A549 (cell line): ENCODE measurements around the gene CSAD.

Experiments
- CEBPB ChIP-seq, 2 experiments: fragments of >200 bp in 1 of 2; sonication (Bioruptor Twin) in 1 of 2; formaldehyde crosslinking in 1 of 2; IDR thresholded peaks; 2 replicates each; pipeline ENCODE4 v1.6.1; 2012 to 2016
- CHD4 ChIP-seq: fragments of 200-600 bp; sonication (generic); IDR thresholded peaks from 2 replicates; pipeline ENCODE4 v1.6.1; 2016; ENCODE audit warnings: antibody characterized with exemption, mild to moderate bottlenecking, borderline replicate concordance
- MAX ChIP-seq: IDR thresholded peaks from 2 replicates; pipeline ENCODE4 v1.6.1; 2012
- POLR2A ChIP-seq: IDR thresholded peaks from 2 replicates; pipeline ENCODE4 v1.6.1; 2012; ENCODE audit warnings: mild to moderate bottlenecking, low read length
- RNF2 ChIP-seq: fragments of 200-600 bp; sonication (generic); IDR thresholded peaks from 2 replicates; pipeline ENCODE4 v1.6.1; 2016; ENCODE audit warnings: low read depth, mild to moderate bottlenecking, antibody characterized with exemption, moderate library complexity, borderline replicate concordance
- TF ChIP-seq, protein P1 (sequence below): fragments of >200 bp; sonication (Bioruptor Twin); formaldehyde crosslinking; IDR thresholded peaks from 3 replicates; pipeline ENCODE4 v1.5.1; 2016
- TF ChIP-seq, protein P2 (sequence below): fragments of 200-600 bp; sonication (generic); IDR thresholded peaks from 2 replicates; pipeline ENCODE4 v1.6.1; 2016; ENCODE audit warnings: antibody characterized with exemption, mild to moderate bottlenecking, moderate library complexity
- TF ChIP-seq, protein P3 (sequence below): fragments of 250-450 bp; sonication (Bioruptor Pico); IDR thresholded peaks from 2 replicates; pipeline ENCODE4 v1.5.0; 2021; ENCODE audit warnings: mild to moderate bottlenecking, moderate library complexity, borderline replicate concordance

DNA sequence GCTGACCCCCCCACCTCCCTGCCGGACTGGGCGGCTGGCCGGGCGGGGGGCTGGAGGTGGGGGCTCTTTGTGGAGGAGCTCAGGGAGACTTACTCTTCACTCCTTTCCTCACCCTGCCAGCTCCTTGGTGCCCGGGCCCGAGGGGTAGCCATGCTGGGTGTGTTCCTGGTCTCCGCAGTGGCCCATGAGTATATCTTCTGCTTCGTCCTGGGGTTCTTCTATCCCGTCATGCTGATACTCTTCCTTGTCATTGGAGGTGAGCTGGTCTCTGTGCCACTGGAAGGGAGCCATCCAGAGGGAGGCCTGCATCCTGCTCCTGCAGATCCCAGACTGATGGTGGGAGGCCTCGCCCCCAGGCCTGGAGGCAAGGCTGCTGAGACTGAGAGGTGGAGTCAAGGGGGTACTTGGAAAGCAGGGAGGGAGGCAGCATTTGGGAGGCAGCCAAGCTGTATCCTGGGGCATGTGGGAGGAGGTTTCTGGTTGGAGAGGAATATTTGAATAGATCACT, 57.7 kb downstream of the CSAD start:
- TF ChIP-seq, protein P1, sequence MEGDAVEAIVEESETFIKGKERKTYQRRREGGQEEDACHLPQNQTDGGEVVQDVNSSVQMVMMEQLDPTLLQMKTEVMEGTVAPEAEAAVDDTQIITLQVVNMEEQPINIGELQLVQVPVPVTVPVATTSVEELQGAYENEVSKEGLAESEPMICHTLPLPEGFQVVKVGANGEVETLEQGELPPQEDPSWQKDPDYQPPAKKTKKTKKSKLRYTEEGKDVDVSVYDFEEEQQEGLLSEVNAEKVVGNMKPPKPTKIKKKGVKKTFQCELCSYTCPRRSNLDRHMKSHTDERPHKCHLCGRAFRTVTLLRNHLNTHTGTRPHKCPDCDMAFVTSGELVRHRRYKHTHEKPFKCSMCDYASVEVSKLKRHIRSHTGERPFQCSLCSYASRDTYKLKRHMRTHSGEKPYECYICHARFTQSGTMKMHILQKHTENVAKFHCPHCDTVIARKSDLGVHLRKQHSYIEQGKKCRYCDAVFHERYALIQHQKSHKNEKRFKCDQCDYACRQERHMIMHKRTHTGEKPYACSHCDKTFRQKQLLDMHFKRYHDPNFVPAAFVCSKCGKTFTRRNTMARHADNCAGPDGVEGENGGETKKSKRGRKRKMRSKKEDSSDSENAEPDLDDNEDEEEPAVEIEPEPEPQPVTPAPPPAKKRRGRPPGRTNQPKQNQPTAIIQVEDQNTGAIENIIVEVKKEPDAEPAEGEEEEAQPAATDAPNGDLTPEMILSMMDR, result no peak
- no peak for TF ChIP-seq CEBPB (IDR thresholded peaks at IDR 0.05)
- no peak for TF ChIP-seq POLR2A
- no peak for TF ChIP-seq MAX
- no peak for TF ChIP-seq CHD4
- no peak for TF ChIP-seq RNF2
- TF ChIP-seq, protein P2, sequence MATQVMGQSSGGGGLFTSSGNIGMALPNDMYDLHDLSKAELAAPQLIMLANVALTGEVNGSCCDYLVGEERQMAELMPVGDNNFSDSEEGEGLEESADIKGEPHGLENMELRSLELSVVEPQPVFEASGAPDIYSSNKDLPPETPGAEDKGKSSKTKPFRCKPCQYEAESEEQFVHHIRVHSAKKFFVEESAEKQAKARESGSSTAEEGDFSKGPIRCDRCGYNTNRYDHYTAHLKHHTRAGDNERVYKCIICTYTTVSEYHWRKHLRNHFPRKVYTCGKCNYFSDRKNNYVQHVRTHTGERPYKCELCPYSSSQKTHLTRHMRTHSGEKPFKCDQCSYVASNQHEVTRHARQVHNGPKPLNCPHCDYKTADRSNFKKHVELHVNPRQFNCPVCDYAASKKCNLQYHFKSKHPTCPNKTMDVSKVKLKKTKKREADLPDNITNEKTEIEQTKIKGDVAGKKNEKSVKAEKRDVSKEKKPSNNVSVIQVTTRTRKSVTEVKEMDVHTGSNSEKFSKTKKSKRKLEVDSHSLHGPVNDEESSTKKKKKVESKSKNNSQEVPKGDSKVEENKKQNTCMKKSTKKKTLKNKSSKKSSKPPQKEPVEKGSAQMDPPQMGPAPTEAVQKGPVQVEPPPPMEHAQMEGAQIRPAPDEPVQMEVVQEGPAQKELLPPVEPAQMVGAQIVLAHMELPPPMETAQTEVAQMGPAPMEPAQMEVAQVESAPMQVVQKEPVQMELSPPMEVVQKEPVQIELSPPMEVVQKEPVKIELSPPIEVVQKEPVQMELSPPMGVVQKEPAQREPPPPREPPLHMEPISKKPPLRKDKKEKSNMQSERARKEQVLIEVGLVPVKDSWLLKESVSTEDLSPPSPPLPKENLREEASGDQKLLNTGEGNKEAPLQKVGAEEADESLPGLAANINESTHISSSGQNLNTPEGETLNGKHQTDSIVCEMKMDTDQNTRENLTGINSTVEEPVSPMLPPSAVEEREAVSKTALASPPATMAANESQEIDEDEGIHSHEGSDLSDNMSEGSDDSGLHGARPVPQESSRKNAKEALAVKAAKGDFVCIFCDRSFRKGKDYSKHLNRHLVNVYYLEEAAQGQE, result no peak
- TF ChIP-seq, protein P3, sequence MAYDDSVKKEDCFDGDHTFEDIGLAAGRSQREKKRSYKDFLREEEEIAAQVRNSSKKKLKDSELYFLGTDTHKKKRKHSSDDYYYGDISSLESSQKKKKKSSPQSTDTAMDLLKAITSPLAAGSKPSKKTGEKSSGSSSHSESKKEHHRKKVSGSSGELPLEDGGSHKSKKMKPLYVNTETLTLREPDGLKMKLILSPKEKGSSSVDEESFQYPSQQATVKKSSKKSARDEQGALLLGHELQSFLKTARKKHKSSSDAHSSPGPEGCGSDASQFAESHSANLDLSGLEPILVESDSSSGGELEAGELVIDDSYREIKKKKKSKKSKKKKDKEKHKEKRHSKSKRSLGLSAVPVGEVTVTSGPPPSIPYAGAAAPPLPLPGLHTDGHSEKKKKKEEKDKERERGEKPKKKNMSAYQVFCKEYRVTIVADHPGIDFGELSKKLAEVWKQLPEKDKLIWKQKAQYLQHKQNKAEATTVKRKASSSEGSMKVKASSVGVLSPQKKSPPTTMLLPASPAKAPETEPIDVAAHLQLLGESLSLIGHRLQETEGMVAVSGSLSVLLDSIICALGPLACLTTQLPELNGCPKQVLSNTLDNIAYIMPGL (CRISPR knock-in tag), result no peak
